K562 (cell line): ENCODE results near the gene CEP126. TPM values are rescaled to one million over a fixed set of nuclear protein-coding genes. Genes with fewer than 3 reads are reported as not detected.
A peak's percentile ranks its signal among the peaks of the same experiment; 100 is the strongest.

Source experiments
- ATAC-seq: fragments of 200-7000 bp; cut with Tn5 transposase; 3 replicates; pipeline ENCODE4 v1.9.1; 2020; ENCODE audit warnings: moderate library complexity
- BruUV-seq: library from RNA; stranded (reverse); fragments of 400-500 nt; replicated peaks from 2 replicates; lab custom pipeline; 2021; lab: Mats Ljungman, UMichigan
- CTCF ChIA-PET: fragments of 300-600 bp; formaldehyde crosslinking; extraction: SDS; loops from one replicate; lab custom pipeline; 2021; ENCODE audit warnings: low intra/inter-chr PET ratio; lab: Yijun Ruan, JAX
- POLR2A ChIA-PET: fragments of 300-600, 350-650 bp; sonication (Branson Sonifier 250); formaldehyde crosslinking; extraction: SDS; loops from one replicate; lab custom pipeline; 2021; ENCODE audit warnings: antibody characterized with exemption, inconsistent platforms; lab: Yijun Ruan, JAX
- DNase-seq, 4 experiments: peaks; one replicate each; pipeline versions ENCODE4 v3.0.0 to v3.0.0-alpha.2; 2011 to 2018; ENCODE audit warnings: low spot score in 3 of 4, mixed read lengths in 3 of 4; ENCODE audit errors: extremely low read depth in 1 of 4
- FAIRE-seq: peaks from 2 replicates; lab custom pipeline; 2011; peaks lifted over from hg19 to GRCh38; lab: Jason Lieb, UNC
- H2AFZ ChIP-seq: 2 replicates; pipeline ENCODE4 v1.6.0; 2011; ENCODE audit warnings: low read depth, low read length, control low read depth, inconsistent platforms
- H3K27ac ChIP-seq: fragments of 200-600 bp; 3 replicates; pipeline ENCODE4 v1.8.0; 2011; ENCODE audit warnings: low read depth, mild to moderate bottlenecking, control low read depth, inconsistent platforms, low read length, moderate library complexity, mixed read lengths; ENCODE audit errors: extremely low read depth
- H3K27me3 ChIP-seq, 2 experiments: fragments of 300-600 bp in 1 of 2; 2 replicates in 1 of 2; 3 replicates in 1 of 2; pipeline versions ENCODE4 v1.6.0 to v1.8.0; 2011; ENCODE audit warnings: inconsistent platforms in 2 of 2, low read length in 2 of 2, mild to moderate bottlenecking in 1 of 2, mixed read lengths in 1 of 2, moderate library complexity in 1 of 2; ENCODE audit not compliant: control insufficient read depth in 2 of 2, insufficient read depth in 2 of 2
- H3K36me3 ChIP-seq: fragments of 300-600 bp; 3 replicates; pipeline ENCODE4 v1.8.0; 2011; ENCODE audit warnings: mild to moderate bottlenecking, low read length, inconsistent platforms; ENCODE audit not compliant: control insufficient read depth, insufficient read depth
- H3K4me1 ChIP-seq, 2 experiments: fragments of 200-600 bp in 1 of 2; replicated peaks in 1 of 2; 2 replicates in 1 of 2; 3 replicates in 1 of 2; pipeline versions ENCODE4 v1.5.1 to v1.8.0; 2011; ENCODE audit warnings: inconsistent platforms in 2 of 2, low read length in 2 of 2, mild to moderate bottlenecking in 1 of 2, mixed read lengths in 1 of 2, moderate library complexity in 1 of 2; ENCODE audit not compliant: control insufficient read depth in 2 of 2, insufficient read depth in 2 of 2
- H3K4me2 ChIP-seq: 2 replicates; pipeline ENCODE4 v1.6.1; 2011; ENCODE audit warnings: low read length, control low read depth, inconsistent platforms, mixed read lengths; ENCODE audit not compliant: insufficient read depth
- H3K4me3 ChIP-seq: fragments of 200-600 bp; sonication (generic), shearing (Covaris generic); 2 replicates; pipeline ENCODE4 v1.5.1; 2016; ENCODE audit warnings: control low read depth, inconsistent platforms
- H3K79me2 ChIP-seq: fragments of 200-600 bp; 3 replicates; pipeline ENCODE4 v1.8.0; 2011; ENCODE audit warnings: low read length, inconsistent platforms; ENCODE audit not compliant: control insufficient read depth, insufficient read depth
- H3K9ac ChIP-seq, 2 experiments: 2 replicates each; pipeline versions ENCODE4 v1.6.0 to v1.6.1; 2011; ENCODE audit warnings: low read depth in 2 of 2, low read length in 2 of 2, control low read depth in 1 of 2, inconsistent platforms in 1 of 2, mild to moderate bottlenecking in 1 of 2, mixed read lengths in 1 of 2; ENCODE audit not compliant: insufficient read depth in 1 of 2
- H3K9me1 ChIP-seq: one replicate; pipeline ENCODE4 v1.6.0; 2011; ENCODE audit warnings: inconsistent platforms, mild to moderate bottlenecking, low read length, moderate library complexity; ENCODE audit not compliant: control insufficient read depth, insufficient read depth
- H3K9me3 ChIP-seq: replicated peaks from 2 replicates; pipeline ENCODE4 v1.5.1; 2011; ENCODE audit warnings: low read depth, low read length, inconsistent platforms; ENCODE audit not compliant: control insufficient read depth, insufficient read depth
- H4K20me1 ChIP-seq: replicated peaks from 2 replicates; pipeline ENCODE4 v1.6.1; 2011; ENCODE audit warnings: low read length, inconsistent platforms, mixed read lengths; ENCODE audit not compliant: control insufficient read depth, insufficient read depth
- RFX1 ChIP-seq: fragments of 450-650 bp; IDR thresholded peaks from 2 replicates; pipeline ENCODE4 v1.6.1; 2016; ENCODE audit warnings: mild to moderate bottlenecking, moderate library complexity
- WGBS: fragments of 100-300 bp; shearing (Covaris generic); methylation state at CpG from one replicate; pipeline ENCODE4 v1.1.6; 2016; ENCODE audit warnings: low coverage, mixed read lengths; ENCODE audit not compliant: insufficient coverage; ENCODE audit errors: missing lambda C conversion rate; 5-methylcytosine and 5-hydroxymethylcytosine counted together
- in situ Hi-C: fragments of 300-500 bp; cut with MboI; formaldehyde crosslinking; loops from 4 replicates; pipeline ENCODE4 v1.15.0; 2018; ENCODE audit warnings: inconsistent platforms, mixed read lengths
- intact Hi-C: fragments of 100-400 bp; cut with micrococcal nuclease; formaldehyde crosslinking; loops from 2 replicates; pipeline ENCODE4 v1.14.2; 2022
- polyA plus RNA-seq, 8 experiments: library from polyadenylated mRNA; depleted of rRNA in 4 of 8; stranded (reverse) in 5 of 8; unstranded in 3 of 8; fragments of >200 nt; fragmentation: Nextera tagmentation in 2 of 8; fragmentation: Illumina TruSeq in 1 of 8; extraction: Ambion mirVana in 2 of 8; extraction: Trizol in 1 of 8; gene quantifications; 2 replicates each; pipeline versions ENCODE4 v1.2.1 to v1.2.3, GENCODE V29; 2011 to 2014; ENCODE audit warnings: inconsistent platforms in 1 of 8, missing spikeins in 1 of 8
- total RNA-seq, 7 experiments: library from RNA; depleted of rRNA in 6 of 7; stranded (reverse); fragments of >200 nt in 6 of 7; fragmentation: Illumina TruSeq in 2 of 7; extraction: Trizol in 2 of 7; gene quantifications; 2 replicates each; pipeline versions ENCODE4 v1.2.1 to v1.2.3, GENCODE V29; 2011 to 2021; ENCODE audit warnings: low replicate concordance in 1 of 7
- TF ChIP-seq, protein P1 (sequence below): fragments of 250-450 bp; sonication (Bioruptor Pico); IDR thresholded peaks from 2 replicates; pipeline ENCODE4 v1.4.0; 2020; ENCODE audit warnings: mild to moderate bottlenecking, moderate library complexity

CEP126 gene
- total and polyA plus RNA-seq, 9 of the 15 experiments (the other 6 are each of a cell fraction or from before 2014, with no cell fraction given) = 0.01 to 0.11 (median 0.07) TPM; not detected in 3

- H3K9ac ChIP-seq = no peak within 1 kb of the TSS
- in situ Hi-C loops (no loop called here), intact Hi-C loops (no loop called here)
- 2% methylated on average over 25 of the region's 45 CpGs for WGBS
- no peaks in the 10 kb centered on the region for H3K9me3 ChIP-seq
- H3K9me1 ChIP-seq = no peaks in the 10 kb centered on the region
- TF ChIP-seq, protein P1, sequence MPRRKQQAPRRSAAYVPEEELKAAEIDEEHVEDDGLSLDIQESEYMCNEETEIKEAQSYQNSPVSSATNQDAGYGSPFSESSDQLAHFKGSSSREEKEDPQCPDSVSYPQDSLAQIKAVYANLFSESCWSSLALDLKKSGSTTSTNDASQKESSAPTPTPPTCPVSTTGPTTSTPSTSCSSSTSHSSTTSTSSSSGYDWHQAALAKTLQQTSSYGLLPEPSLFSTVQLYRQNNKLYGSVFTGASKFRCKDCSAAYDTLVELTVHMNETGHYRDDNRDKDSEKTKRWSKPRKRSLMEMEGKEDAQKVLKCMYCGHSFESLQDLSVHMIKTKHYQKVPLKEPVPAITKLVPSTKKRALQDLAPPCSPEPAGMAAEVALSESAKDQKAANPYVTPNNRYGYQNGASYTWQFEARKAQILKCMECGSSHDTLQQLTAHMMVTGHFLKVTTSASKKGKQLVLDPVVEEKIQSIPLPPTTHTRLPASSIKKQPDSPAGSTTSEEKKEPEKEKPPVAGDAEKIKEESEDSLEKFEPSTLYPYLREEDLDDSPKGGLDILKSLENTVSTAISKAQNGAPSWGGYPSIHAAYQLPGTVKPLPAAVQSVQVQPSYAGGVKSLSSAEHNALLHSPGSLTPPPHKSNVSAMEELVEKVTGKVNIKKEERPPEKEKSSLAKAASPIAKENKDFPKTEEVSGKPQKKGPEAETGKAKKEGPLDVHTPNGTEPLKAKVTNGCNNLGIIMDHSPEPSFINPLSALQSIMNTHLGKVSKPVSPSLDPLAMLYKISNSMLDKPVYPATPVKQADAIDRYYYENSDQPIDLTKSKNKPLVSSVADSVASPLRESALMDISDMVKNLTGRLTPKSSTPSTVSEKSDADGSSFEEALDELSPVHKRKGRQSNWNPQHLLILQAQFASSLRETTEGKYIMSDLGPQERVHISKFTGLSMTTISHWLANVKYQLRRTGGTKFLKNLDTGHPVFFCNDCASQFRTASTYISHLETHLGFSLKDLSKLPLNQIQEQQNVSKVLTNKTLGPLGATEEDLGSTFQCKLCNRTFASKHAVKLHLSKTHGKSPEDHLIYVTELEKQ (CRISPR knock-in tag) = no peak
- TF ChIP-seq RFX1 = peak; percentile 61
- peaks cover 0 to 6% of the 10 kb centered on the region in 2 experiments; a peak in 3 of 5 replicates for H3K27me3 ChIP-seq
- ChIA-PET CTCF (no interaction called here), POLR2A (interaction anchor here (0.5 kb wide), 1 partner anchor 656 kb away, joined by 3 read pairs; no protein-coding TSS in a partner anchor)
- H4K20me1 ChIP-seq = no peaks in the 10 kb centered on the region
- FAIRE-seq = no peak
- no peaks in the 10 kb centered on the region for H3K79me2 ChIP-seq
- H3K4me2 ChIP-seq = no peak within 1 kb of the TSS
- peaks cover 0 to 6% of the 10 kb centered on the region in 2 experiments; a peak in 1 of 5 replicates for H3K4me1 ChIP-seq
- no peak within 1 kb of the TSS for H3K4me3 ChIP-seq
- no peak within 1 kb of the TSS for H3K27ac ChIP-seq
- no peak within 1 kb of the TSS for H2AFZ ChIP-seq
- peak in 2 of 4 experiments; percentile 12 to 16 for DNase-seq
- ATAC-seq = peak; percentile 29
- BruUV-seq = no TSS peak
- no peaks in the 10 kb centered on the region for H3K36me3 ChIP-seq
Observed at GRCh38 chr11:102047305-102047924, 132.6 kb downstream of the CEP126 start, which contains the start of gene CFAP300. CFAP300 (plus strand) TSS chr11:102047437; CDS start chr11:102047471, 34 bp downstream.

Other genes starting within 250 kb of the CEP126 start
- not detected in 2 replicates for gene ANGPTL5, start 1.5 kb downstream of the CEP126 start, total RNA-seq (2014; rRNA removed)
- gene ANGPTL5, start 1.5 kb downstream of the CEP126 start, total RNA-seq (2014; rRNA removed; fragmentation: Illumina TruSeq; extraction: Trizol) = not detected in 2 replicates
- not detected in 2 replicates for gene ANGPTL5, start 1.5 kb downstream of the CEP126 start, total RNA-seq (2015; rRNA removed; fragmentation: Illumina TruSeq; extraction: Trizol)
- not detected in 2 replicates for gene ANGPTL5, start 1.5 kb downstream of the CEP126 start, total RNA-seq (2021)
- gene ANGPTL5, start 1.5 kb downstream of the CEP126 start, polyA plus RNA-seq (2011; rRNA removed) = not detected in 2 replicates
- gene ANGPTL5, start 1.5 kb downstream of the CEP126 start, polyA plus RNA-seq (2014; fragmentation: Illumina TruSeq; extraction: Trizol) = not detected in 2 replicates
- under 1 TPM in 1 of 2 experiments, not detected in 1; 0.03 TPM for gene ANGPTL5, start 1.5 kb downstream of the CEP126 start, polyA plus RNA-seq (2014; fragmentation: Nextera tagmentation; extraction: Ambion mirVana)
- gene ANGPTL5, start 1.5 kb downstream of the CEP126 start, polyA plus RNA-seq (2014; rRNA removed) = not detected in 2 replicates
- not detected in 2 replicates for gene CFAP300, start 132.4 kb downstream of the CEP126 start, total RNA-seq (2014; rRNA removed)
- not detected in 2 replicates for gene CFAP300, start 132.4 kb downstream of the CEP126 start, total RNA-seq (2014; rRNA removed; fragmentation: Illumina TruSeq; extraction: Trizol)
- gene CFAP300, start 132.4 kb downstream of the CEP126 start, total RNA-seq (2015; rRNA removed; fragmentation: Illumina TruSeq; extraction: Trizol) = not detected in 2 replicates
- gene CFAP300, start 132.4 kb downstream of the CEP126 start, total RNA-seq (2021) = not detected in 2 replicates
- not detected in 2 replicates for gene CFAP300, start 132.4 kb downstream of the CEP126 start, polyA plus RNA-seq (2011; rRNA removed)
- not detected in 2 replicates for gene CFAP300, start 132.4 kb downstream of the CEP126 start, polyA plus RNA-seq (2014; fragmentation: Illumina TruSeq; extraction: Trizol)
- not detected for gene CFAP300, start 132.4 kb downstream of the CEP126 start, polyA plus RNA-seq (2014; fragmentation: Nextera tagmentation; extraction: Ambion mirVana)
- not detected in 2 replicates for gene CFAP300, start 132.4 kb downstream of the CEP126 start, polyA plus RNA-seq (2014; rRNA removed)
- not detected in 2 replicates for gene YAP1, start 195.4 kb downstream of the CEP126 start, total RNA-seq (2014; rRNA removed)
- not detected in 2 replicates for gene YAP1, start 195.4 kb downstream of the CEP126 start, total RNA-seq (2014; rRNA removed; fragmentation: Illumina TruSeq; extraction: Trizol)
- gene YAP1, start 195.4 kb downstream of the CEP126 start, total RNA-seq (2015; rRNA removed; fragmentation: Illumina TruSeq; extraction: Trizol) = not detected in 2 replicates
- 0.18 and 0.20 TPM in 2 replicates for gene YAP1, start 195.4 kb downstream of the CEP126 start, total RNA-seq (2021)
- not detected in 2 replicates for gene YAP1, start 195.4 kb downstream of the CEP126 start, polyA plus RNA-seq (2011; rRNA removed)
- gene YAP1, start 195.4 kb downstream of the CEP126 start, polyA plus RNA-seq (2014; fragmentation: Illumina TruSeq; extraction: Trizol) = not detected in 2 replicates
- not detected for gene YAP1, start 195.4 kb downstream of the CEP126 start, polyA plus RNA-seq (2014; fragmentation: Nextera tagmentation; extraction: Ambion mirVana)
- gene YAP1, start 195.4 kb downstream of the CEP126 start, polyA plus RNA-seq (2014; rRNA removed) = not detected in 2 replicates